Ovary (tissue), 3 donors: Measurements from ENCODE around the gene CRY2.

ENCODE experiments used
- CTCF ChIP-seq, 3 donors: fragments of 450-650 bp in 2 of 3; fragments of 200-600 bp in 1 of 3; IDR thresholded peaks; one replicate each; pipeline versions ENCODE4 v1.5.1 to v1.8.0; 2016 to 2022; ENCODE audit warnings: antibody characterized with exemption in 3 of 3, mild to moderate bottlenecking in 1 of 3
- EP300 ChIP-seq: sonication (generic); formaldehyde crosslinking; IDR thresholded peaks from one replicate; pipeline ENCODE4 v1.6.1; 2017; ENCODE audit warnings: antibody characterized with exemption
- donor health status: DM: no; HTN: no; CAD: no.

GRCh38 chr11:45895553-45896259 is 48.4 kb downstream of the CRY2 start:
- TF ChIP-seq CTCF (IDR thresholded peaks at IDR 0.05) (no peak), EP300 (no peak)
